GM12875 (cell line): ENCODE measurements around the gene PRAC2.
"Not testable (repeated sequence)": the region's sequence is repeated elsewhere in the genome, so short reads cannot be mapped to it uniquely, and the experiment has no call there.

Source experiments
- H3K4me3 ChIP-seq: one replicate; pipeline ENCODE4 v1.5.1; 2011; ENCODE audit warnings: low read depth, low read length, control low read depth
- CTCF ChIP-seq: IDR thresholded peaks from 2 replicates; pipeline ENCODE4 v1.5.1; 2011; ENCODE audit warnings: low read depth, mild to moderate bottlenecking, control low read depth, inconsistent platforms, low read length, moderate library complexity, borderline replicate concordance; ENCODE audit not compliant: insufficient read depth

PRAC2 gene

DNA sequence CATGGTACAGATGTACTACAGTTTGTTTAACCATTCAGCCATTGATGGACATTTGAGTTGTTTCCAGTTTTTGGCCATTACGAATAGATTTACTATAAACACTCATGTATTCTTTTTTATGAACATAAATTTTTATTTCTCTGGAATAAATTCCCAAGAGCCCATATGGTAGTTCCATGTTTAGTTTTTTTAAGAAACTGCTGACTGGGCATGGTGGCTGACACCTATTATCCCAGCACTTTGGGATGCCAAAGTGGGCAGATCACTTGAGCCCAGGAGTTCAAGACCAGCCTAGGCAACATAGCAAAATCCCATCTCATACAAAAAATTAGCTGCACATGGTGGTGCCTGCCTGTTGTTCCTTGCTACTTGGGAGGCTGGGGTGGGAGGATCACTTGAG is 30.9 kb upstream of the PRAC2 start:
- no peak for TF ChIP-seq CTCF
- no peak overlapping the region for H3K4me3 ChIP-seq

- H3K4me3 ChIP-seq = no peak overlapping the region
- TF ChIP-seq CTCF = no peak
Observed at GRCh38 chr17:48693178-48693577, 29.8 kb upstream of the PRAC2 start.

DNA sequence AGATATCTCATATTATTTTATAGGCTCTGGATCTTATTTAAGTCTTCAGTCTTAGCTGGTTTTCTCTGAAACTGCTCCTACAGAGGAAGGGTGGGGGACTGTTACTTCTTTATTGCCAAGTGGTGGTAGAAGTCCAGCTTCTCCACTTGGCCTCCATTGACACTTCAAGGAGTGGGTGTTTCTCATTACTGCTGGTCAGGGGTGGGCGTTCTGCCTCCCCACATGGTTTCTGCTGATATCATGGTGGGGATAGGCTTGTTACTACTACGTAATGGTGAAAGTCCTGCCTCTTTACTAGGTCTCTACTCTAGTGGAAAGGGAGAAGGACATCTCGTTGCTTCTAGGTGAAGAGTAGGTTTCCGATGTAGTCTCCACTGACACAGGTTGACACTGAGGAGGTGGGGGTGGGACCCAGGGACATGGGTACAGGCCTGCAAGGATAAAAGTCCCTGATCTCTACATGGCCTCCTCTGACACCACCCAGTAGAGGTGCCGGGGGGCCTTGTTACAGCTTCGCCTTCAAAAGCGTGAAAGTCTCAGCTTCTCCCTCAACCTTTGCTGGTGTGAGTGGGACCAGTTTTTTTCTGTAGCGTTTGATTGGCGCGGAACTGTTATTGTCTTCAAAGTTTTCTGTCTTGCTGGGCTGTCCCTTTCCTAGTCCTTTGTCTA is 21.0 kb upstream of the PRAC2 start:
- no peak for TF ChIP-seq CTCF
- H3K4me3 ChIP-seq = no peak overlapping the region

DNA sequence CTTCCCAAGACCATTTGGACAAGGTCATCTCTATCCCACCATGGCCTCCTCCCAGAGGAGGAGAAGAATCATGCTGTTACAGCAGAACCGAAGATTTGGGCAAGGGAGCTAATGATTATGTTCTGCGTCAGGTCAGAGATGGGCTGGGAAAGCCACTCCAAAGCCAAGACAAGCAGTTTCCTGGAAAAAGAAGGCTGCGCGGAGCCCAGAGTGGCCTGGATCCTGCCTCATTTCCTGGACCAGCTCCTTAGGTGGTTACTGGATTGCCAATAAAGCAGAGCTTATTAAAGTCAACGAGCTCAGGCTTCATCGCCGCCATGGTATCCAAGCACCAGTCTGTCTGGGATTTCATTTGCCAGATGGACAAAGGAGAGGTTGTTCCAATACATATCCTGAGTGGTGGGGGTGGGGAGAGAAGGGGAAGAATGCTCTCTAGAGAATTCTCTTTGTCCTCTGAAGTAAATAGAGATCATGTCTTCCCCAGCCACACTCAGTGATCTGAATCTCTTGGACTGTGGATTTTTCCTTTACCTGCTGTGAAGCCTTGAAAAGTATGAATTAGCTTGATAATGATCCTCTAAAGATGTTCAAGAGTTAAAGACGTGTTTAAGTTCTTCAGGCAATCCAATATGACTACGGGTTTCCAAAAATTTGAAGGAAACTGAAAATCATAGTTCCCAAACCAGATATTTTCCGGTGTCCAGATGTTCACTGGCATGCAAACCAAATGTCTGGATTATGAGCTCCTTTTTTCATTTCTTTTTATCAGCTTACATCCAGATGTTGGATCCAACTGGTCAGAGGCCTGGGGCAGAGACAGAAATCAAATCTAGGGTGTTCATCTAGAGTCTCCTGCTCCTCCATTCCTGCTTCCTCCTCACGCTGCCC is 18.4 kb upstream of the PRAC2 start:
- no peak overlapping the region for H3K4me3 ChIP-seq
- TF ChIP-seq CTCF = no peak

GRCh38 chr17:48711128-48711527 is 11.9 kb upstream of the PRAC2 start:
- H3K4me3 ChIP-seq = no peak overlapping the region
- no peak for TF ChIP-seq CTCF

GRCh38 chr17:48715496-48716399 is 7.2 kb upstream of the PRAC2 start:
- no peak overlapping the region for H3K4me3 ChIP-seq
- no peak for TF ChIP-seq CTCF

DNA sequence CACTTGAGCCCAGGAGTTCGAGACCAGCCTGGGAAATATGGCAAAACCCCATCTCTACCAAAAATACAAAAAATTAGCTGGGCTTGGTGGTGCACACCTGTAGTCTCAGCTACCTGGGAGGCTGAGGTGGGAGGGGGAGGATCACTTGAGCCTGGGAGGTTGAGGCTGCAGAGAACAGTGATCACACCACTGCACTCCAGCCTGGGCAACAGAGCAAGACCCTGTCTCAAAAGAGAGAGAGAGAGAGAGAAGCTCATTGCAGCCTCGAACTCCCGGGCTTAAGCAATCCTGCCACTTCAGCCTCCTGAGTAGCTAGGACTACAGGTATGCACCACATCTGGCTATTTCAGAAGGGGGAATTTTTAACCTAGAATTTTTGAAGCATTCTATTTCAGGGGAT is 6.4 kb upstream of the PRAC2 start:
- H3K4me3 ChIP-seq = not testable (repeated sequence)
